Skeletal muscle tissue (tissue), 4 donors: ENCODE measurements around the gene APH1A. TPM values are rescaled to one million over a fixed set of nuclear protein-coding genes. Genes with fewer than 3 reads are reported as not detected.
A peak's percentile ranks its signal among the peaks of the same experiment; 100 is the strongest.
"Not testable (repeated sequence)": the region's sequence is repeated elsewhere in the genome, so short reads cannot be mapped to it uniquely, and the experiment has no call there.

Experiments
- H3K27ac ChIP-seq: one replicate; pipeline ENCODE4 v1.7.0; 2013; ENCODE audit warnings: mild to moderate bottlenecking, low read depth, low read length, inconsistent platforms
- H3K27me3 ChIP-seq, 3 donors: one replicate each; pipeline ENCODE4 v1.7.0; 2013; ENCODE audit warnings: low read length in 3 of 3; ENCODE audit not compliant: control insufficient read depth in 3 of 3, insufficient read depth in 3 of 3
- H3K36me3 ChIP-seq, 3 donors: one replicate each; pipeline ENCODE4 v1.7.0; 2013; ENCODE audit warnings: low read length in 3 of 3; ENCODE audit not compliant: control insufficient read depth in 3 of 3, insufficient read depth in 3 of 3
- H3K4me1 ChIP-seq, 3 donors: one replicate each; pipeline ENCODE4 v1.7.0; 2013; ENCODE audit warnings: low read length in 3 of 3, mild to moderate bottlenecking in 3 of 3; ENCODE audit not compliant: control insufficient read depth in 3 of 3, insufficient read depth in 3 of 3
- H3K4me3 ChIP-seq, 3 donors: one replicate each; pipeline ENCODE4 v1.7.0; 2013; ENCODE audit warnings: low read length in 3 of 3
- H3K9ac ChIP-seq, 3 donors: one replicate each; pipeline ENCODE4 v1.7.0; 2013; ENCODE audit warnings: low read length in 3 of 3, mild to moderate bottlenecking in 3 of 3, moderate library complexity in 2 of 3, low read depth in 1 of 3
- H3K9me3 ChIP-seq, 3 donors: one replicate each; pipeline ENCODE4 v1.7.0; 2013; ENCODE audit warnings: low read length in 3 of 3; ENCODE audit not compliant: control insufficient read depth in 3 of 3
- total RNA-seq: library from RNA; depleted of rRNA; stranded (reverse); fragments of >200 nt; gene quantifications from one replicate; pipeline ENCODE4 v1.2.3, GENCODE V29; 2014
- donor health status: Osteomylitis.

The APH1A gene
- total RNA-seq = 99.2 TPM

DNA sequence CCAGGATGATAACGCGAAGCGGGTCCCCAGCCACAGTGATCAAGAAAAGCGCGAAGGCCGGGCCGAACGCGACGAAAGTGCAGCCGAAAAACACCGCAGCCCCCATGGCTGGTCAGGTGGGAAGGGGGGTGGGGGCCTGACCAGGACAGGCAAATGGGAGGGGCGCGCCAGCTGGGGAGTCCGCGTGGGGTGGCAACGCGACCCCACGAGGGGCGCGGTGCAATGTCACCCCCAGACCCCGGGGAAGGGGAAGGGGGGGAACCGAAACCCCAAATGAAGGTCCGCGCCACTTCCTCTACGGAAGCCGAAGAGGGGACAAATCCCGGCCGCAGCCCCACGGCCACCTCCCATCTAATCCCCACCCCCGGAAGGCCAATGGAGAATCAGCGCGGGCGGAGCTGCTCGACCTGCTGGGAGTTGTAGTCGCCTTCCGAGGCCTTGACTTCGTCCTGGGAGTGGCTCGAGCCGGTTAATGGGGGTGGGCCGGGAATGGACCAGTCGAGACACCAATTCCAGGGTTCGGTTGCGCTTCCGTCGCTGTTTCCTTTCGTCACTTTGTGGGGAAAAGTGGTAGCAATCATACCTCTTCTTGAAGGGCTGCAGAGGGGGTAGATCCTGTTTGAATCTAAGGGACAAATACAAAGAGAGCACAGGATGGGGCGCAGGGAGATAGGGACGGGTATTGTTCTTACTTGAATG, at the start of gene APH1A:
Gene APH1A (minus strand): TSS at position 312 of the 699 bp plus-strand sequence. CDS start 206 bp downstream, at position 106.
- Histone ChIP-seq H3K4me3 (peak within 1 kb of the TSS; percentile 78 to 93 (median 81)), H3K4me1 (peaks cover 19 to 33% (median 29%) of the 10 kb centered on the region in 3 donors), H3K27ac (peak within 1 kb of the TSS; percentile 95), H3K36me3 (peaks cover 22 to 28% (median 27%) of the 10 kb centered on the region in 3 donors), H3K9ac (peak within 1 kb of the TSS; percentile 91 to 99 (median 95)), H3K9me3 (no peaks in the 10 kb centered on the region), H3K27me3 (no peaks in the 10 kb centered on the region)

DNA sequence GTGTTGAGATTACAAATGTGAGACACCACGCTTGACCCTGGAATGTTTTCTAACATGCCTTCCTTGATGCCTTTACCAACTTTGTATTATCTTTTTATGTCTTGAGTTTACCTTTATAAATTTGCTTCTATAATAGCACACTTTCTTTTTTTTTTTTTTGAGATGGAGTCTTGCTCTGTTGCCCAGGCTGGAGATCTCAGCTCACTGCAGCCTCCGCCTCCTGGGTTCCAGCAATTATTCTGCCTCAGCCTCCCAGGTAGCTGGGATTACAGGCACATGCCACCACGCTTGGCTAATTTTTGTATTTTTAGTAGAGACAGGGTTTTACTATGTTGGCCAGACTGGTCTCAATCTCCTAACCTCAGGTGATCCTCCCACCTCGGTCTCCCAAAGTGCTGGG, 45.9 kb upstream of the APH1A start:
- H3K4me1 ChIP-seq, H3K9ac ChIP-seq, H3K9me3 ChIP-seq, H3K4me3 ChIP-seq, H3K27ac ChIP-seq, H3K27me3 ChIP-seq, H3K36me3 ChIP-seq: not testable (repeated sequence)

DNA sequence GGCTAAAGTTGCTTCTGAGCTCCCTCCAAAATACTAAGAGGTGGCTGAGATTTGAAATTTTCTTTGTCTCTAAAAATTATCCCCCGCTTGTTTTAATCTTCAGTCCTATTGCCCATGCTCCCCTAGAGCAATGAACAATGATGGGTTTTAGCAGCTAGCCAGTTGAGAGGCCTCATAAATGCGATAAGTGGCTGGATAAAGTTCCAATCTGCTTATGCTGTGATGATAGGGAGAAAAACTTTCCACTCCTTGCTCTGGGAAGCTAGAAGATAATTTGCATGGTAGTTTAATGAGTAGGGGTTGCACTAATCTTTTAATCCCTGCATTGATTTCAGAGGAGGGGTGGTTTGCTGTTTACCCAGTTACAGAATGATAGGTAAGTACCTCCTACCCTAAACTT, 42.9 kb upstream of the APH1A start:
- Histone ChIP-seq H3K9ac (no peak overlapping the region), H3K4me3 (no peak overlapping the region), H3K27me3 (no peaks in the 10 kb centered on the region), H3K36me3 (peaks cover 4 to 11% (median 5%) of the 10 kb centered on the region in 3 donors), H3K4me1 (no peaks in the 10 kb centered on the region), H3K9me3 (no peaks in the 10 kb centered on the region), H3K27ac (no peak overlapping the region)

DNA sequence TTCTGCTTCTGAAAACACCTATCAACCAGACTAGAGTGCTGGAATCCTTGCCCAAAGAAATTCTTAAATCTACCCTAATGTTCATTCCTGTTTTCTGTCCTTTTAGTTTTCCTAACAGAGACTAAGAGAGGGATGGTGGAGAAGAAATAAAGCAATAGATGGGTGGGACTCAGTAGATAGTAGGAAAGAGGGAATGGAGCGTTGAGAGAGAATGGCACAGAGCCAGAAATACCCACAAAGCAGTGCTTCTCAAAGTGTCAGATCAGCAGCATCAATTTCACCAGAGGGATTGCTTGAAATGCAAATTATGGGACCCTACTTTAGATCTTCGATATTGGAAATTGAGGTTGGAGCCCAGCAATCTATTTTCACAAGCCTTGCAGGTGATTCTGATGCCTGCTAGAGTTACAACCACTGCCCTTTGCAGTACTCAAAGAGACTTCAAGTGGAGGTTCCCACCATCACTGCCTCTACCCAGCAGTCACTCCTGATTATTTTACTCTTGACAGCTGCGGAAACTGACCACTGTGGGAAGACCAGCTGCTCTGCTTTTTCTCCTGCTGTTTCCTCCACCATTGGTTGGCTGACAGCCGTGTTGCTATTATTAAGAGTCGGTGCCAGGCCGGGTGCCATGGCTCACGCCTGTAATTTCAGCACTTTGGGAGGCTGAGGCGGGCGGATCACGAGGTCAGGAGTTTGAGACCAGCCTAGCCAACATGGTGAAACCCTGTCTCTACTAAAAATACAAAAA, 41.1 kb upstream of the APH1A start:
- no peaks in the 10 kb centered on the region for H3K9me3 ChIP-seq
- H3K27me3 ChIP-seq = no peaks in the 10 kb centered on the region
- H3K4me1 ChIP-seq = no peaks in the 10 kb centered on the region
- H3K36me3 ChIP-seq = peaks cover 5 to 11% (median 6%) of the 10 kb centered on the region in 3 donors
- H3K9ac ChIP-seq = no peak overlapping the region
- no peak overlapping the region for H3K4me3 ChIP-seq
- H3K27ac ChIP-seq = no peak overlapping the region

DNA sequence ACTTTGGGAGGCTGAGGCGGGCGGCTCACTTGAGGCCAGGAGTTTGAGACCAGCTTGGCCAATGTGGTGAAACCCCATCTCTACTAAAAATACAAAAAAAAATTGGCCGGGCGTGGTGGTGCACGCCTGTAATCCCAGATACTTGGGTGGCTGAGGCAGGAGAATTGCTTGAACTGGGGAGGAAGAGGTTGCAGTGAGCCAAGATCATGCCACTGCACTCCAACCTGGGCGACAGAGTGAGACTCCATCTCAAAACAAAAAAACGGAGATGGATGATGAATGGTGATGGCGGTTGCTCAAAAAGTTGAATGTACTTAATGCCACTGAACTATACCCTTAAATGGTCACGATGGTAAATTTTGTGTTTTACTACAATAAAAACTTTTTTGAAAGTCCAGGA, 39.8 kb upstream of the APH1A start:
- H3K4me1 ChIP-seq, H3K9me3 ChIP-seq, H3K9ac ChIP-seq, H3K4me3 ChIP-seq, H3K27ac ChIP-seq, H3K27me3 ChIP-seq: not testable (repeated sequence)
- H3K36me3 ChIP-seq = peaks cover 6 to 17% (median 6%) of the 10 kb centered on the region in 3 donors

DNA sequence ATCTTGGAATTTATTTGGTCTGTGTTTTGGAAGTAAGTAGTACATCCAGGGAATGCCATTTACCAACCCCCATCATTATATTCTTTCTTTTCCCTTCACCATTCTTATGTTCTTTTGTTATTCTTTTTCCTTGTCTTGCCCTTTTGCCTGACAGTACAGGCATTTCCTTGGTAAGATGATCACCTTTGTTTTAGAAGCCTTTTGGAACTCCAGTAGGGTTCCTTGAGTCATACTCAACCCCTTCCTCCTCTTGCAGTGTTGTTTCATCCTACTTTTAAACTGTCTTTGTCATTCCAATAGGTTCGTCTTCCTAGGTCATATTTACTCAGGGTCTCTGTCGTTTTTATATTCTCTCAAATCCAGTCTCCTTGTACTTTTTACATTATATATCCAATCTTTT, 34.1 kb upstream of the APH1A start:
- no peaks in the 10 kb centered on the region for H3K9me3 ChIP-seq

DNA sequence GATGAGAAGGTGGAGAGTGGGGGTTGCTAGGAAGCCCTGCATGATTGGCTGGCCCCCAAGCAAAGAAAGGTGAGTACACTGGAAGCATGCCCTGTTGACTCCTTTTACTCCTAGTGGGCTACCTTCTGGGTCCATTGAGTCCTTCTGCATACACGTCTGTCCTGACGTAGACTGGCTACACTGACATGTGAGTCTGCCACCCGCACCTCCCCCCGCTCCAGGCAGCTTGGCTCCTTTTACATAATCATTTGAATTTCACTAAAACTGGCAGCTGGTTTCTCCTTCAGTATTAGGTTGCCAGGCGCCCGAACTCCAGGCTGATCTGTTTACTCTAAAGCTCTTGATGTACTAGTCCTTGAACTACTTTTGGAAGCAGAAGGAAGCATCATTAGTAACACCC, 33.5 kb upstream of the APH1A start:
- Histone ChIP-seq H3K4me1 (no peaks in the 10 kb centered on the region), H3K9me3 (no peaks in the 10 kb centered on the region), H3K27ac (no peak overlapping the region), H3K36me3 (peaks cover 10 to 32% (median 24%) of the 10 kb centered on the region in 3 donors), H3K9ac (no peak overlapping the region), H3K4me3 (no peak overlapping the region), H3K27me3 (no peaks in the 10 kb centered on the region)

More for the DNA sequence above, 34.1 kb upstream of the APH1A start:
- Histone ChIP-seq H3K4me3 (no peak overlapping the region), H3K9ac (no peak overlapping the region), H3K27me3 (no peaks in the 10 kb centered on the region), H3K27ac (no peak overlapping the region), H3K4me1 (no peaks in the 10 kb centered on the region), H3K36me3 (peaks cover 10 to 33% (median 27%) of the 10 kb centered on the region in 3 donors)

DNA sequence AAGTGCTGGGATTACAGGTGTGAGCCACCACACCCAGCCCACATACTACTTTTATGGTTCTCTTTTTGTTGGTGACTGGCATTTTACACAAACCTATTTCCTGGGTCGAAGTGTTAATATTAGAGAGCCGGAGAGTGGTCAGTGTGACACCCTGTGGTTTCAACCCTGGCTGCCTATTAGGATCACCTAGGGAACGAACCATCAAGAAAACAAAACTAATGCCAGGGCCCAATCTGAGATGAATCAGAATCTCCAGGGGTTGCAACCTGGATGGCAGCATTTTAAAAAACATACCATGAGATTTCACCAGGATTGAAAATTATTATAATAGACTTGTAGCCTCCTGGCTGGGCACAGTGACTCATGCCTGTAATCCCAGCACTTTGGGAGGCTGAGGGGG, 30.9 kb upstream of the APH1A start:
- Histone ChIP-seq H3K27me3 (no peaks in the 10 kb centered on the region), H3K4me1 (peaks cover 0 to under 1% (median 0%) of the 10 kb centered on the region in 3 donors), H3K4me3 (no peak overlapping the region), H3K36me3 (peaks cover 10 to 42% (median 30%) of the 10 kb centered on the region in 3 donors), H3K9me3 (no peaks in the 10 kb centered on the region), H3K27ac (no peak overlapping the region), H3K9ac (no peak overlapping the region)

DNA sequence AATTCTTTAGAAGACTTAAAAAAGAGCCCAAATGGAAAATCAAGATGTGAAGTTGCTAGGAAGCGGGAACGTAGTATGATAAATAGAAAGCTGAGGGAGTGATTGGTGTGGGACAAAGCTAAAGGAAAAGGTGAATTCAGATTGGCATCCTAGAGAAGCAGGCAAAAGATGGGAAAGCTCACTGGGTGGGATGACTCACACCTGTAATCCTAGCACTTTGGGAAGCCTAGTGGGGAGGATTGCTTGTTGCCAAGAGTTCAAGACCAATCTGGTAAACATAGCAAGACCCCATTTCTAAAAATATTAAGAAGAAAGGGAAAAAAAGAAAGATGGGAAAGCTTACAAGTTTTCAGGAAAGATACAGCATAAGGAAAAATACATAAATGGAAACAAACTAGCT, 26.7 kb upstream of the APH1A start:
- H3K27ac ChIP-seq = no peak overlapping the region
- peaks cover 6 to 18% (median 13%) of the 10 kb centered on the region in 3 donors for H3K36me3 ChIP-seq
- H3K9me3 ChIP-seq = no peaks in the 10 kb centered on the region
- H3K9ac ChIP-seq = no peak overlapping the region
- H3K4me3 ChIP-seq = no peak overlapping the region
- H3K4me1 ChIP-seq = peaks cover 5 to 6% (median 6%) of the 10 kb centered on the region in 3 donors
- no peaks in the 10 kb centered on the region for H3K27me3 ChIP-seq
